ENCODE results near the gene RBM11. TPM values are rescaled to one million over a fixed set of nuclear protein-coding genes. Genes with fewer than 3 reads are reported as not detected.

Gene RBM11
- total and polyA plus RNA-seq, 7 donors = 0.28 to 4.3 (median 1.6) TPM; not detected in 1

GRCh38 chr21:14223365-14223764 lies 7.4 kb downstream of the RBM11 start:
- WGBS, 2 donors = 98% methylated on average over 1 of the region's 1 CpG
- H3K27me3 ChIP-seq = no peaks in the 10 kb centered on the region
- TF ChIP-seq CTCF (IDR thresholded peaks at IDR 0.05) = no peak
- no peak for TF ChIP-seq POLR2AphosphoS5 (IDR thresholded peaks at IDR 0.05)
- no peak for TF ChIP-seq EP300 (IDR thresholded peaks at IDR 0.05)
- H3K36me3 ChIP-seq = no peaks in the 10 kb centered on the region
- H3K4me3 ChIP-seq = no peak overlapping the region
- H3K27ac ChIP-seq = no peak overlapping the region
- DNase-seq = no peak
- H3K9me3 ChIP-seq = no peaks in the 10 kb centered on the region
- intact Hi-C loops (cut with DNase I) = no loop called here
- H3K4me1 ChIP-seq = no peaks in the 10 kb centered on the region

- TF ChIP-seq EP300 (IDR thresholded peaks at IDR 0.05) (no peak), POLR2AphosphoS5 (IDR thresholded peaks at IDR 0.05) (no peak), POLR2A (IDR thresholded peaks at IDR 0.05) (no peak), CTCF (IDR thresholded peaks at IDR 0.05) (no peak)
- 77 to 79% methylated on average over 1 of the region's 1 CpG for WGBS, 2 donors
- H3K9me3 ChIP-seq = peaks cover 0 to 10% (median 1%) of the 10 kb centered on the region in 4 donors
- H3K4me1 ChIP-seq = no peaks in the 10 kb centered on the region
- intact Hi-C loops (cut with DNase I) = no loop called here
- H3K27me3 ChIP-seq = no peaks in the 10 kb centered on the region
- H3K36me3 ChIP-seq = no peaks in the 10 kb centered on the region
- no peak overlapping the region for H3K4me3 ChIP-seq
- DNase-seq = no peak
- H3K27ac ChIP-seq = no peak overlapping the region
Measured at GRCh38 chr21:14229399-14229798, 13.4 kb downstream of the RBM11 start.

GRCh38 chr21:14235101-14235500 lies 19.1 kb downstream of the RBM11 start:
- intact Hi-C loops (cut with DNase I) = no loop called here
- DNase-seq = no peak
- TF ChIP-seq CTCF (IDR thresholded peaks at IDR 0.05) = no peak
- TF ChIP-seq POLR2AphosphoS5 (IDR thresholded peaks at IDR 0.05) = no peak
- no peak for TF ChIP-seq POLR2A (IDR thresholded peaks at IDR 0.05)
- no peak for TF ChIP-seq EP300 (IDR thresholded peaks at IDR 0.05)

GRCh38 chr21:14236180-14236579 lies 20.2 kb downstream of the RBM11 start:
- H3K36me3 ChIP-seq = no peaks in the 10 kb centered on the region
- intact Hi-C loops (cut with DNase I) = no loop called here
- no peaks in the 10 kb centered on the region for H3K9me3 ChIP-seq
- no peak overlapping the region for H3K27ac ChIP-seq
- no peak for DNase-seq
- no peak overlapping the region for H3K4me3 ChIP-seq
- no peaks in the 10 kb centered on the region for H3K27me3 ChIP-seq
- H3K4me1 ChIP-seq = no peaks in the 10 kb centered on the region
- TF ChIP-seq POLR2A (IDR thresholded peaks at IDR 0.05) (no peak), EP300 (IDR thresholded peaks at IDR 0.05) (no peak), POLR2AphosphoS5 (IDR thresholded peaks at IDR 0.05) (no peak), CTCF (IDR thresholded peaks at IDR 0.05) (no peak)
- 56 to 61% methylated on average over 3 of the region's 3 CpGs for WGBS, 2 donors

More at GRCh38 chr21:14235101-14235500, 19.1 kb downstream of the RBM11 start:
- WGBS, 2 donors = 77 to 92% methylated on average over 5 of the region's 5 CpGs
- no peaks in the 10 kb centered on the region for H3K4me1 ChIP-seq
- no peak overlapping the region for H3K27ac ChIP-seq
- H3K4me3 ChIP-seq = no peak overlapping the region
- H3K27me3 ChIP-seq = no peaks in the 10 kb centered on the region
- H3K9me3 ChIP-seq = no peaks in the 10 kb centered on the region
- H3K36me3 ChIP-seq = no peaks in the 10 kb centered on the region

GRCh38 chr21:14239281-14239680 lies 23.3 kb downstream of the RBM11 start:
- Histone ChIP-seq H3K9me3 (no peaks in the 10 kb centered on the region), H3K4me1 (no peaks in the 10 kb centered on the region), H3K27ac (no peak overlapping the region), H3K27me3 (no peaks in the 10 kb centered on the region), H3K4me3 (no peak overlapping the region), H3K36me3 (no peaks in the 10 kb centered on the region)
- intact Hi-C loops (cut with DNase I) = no loop called here
- TF ChIP-seq EP300 (IDR thresholded peaks at IDR 0.05) = no peak
- no peak for TF ChIP-seq CTCF (IDR thresholded peaks at IDR 0.05)
- no peak for TF ChIP-seq POLR2AphosphoS5 (IDR thresholded peaks at IDR 0.05)
- no peak for TF ChIP-seq POLR2A (IDR thresholded peaks at IDR 0.05)
- DNase-seq = no peak
- WGBS, 2 donors = 85 to 90% methylated on average over 2 of the region's 2 CpGs

Data from sigmoid colon (tissue), 7 donors.